HCT116 (cell line): ENCODE measurements around the gene PRRT1. TPM values are rescaled to one million over a fixed set of nuclear protein-coding genes. Genes with fewer than 3 reads are reported as not detected.

Experiments
- ATAC-seq: fragments of 200-7000 bp; cut with Tn5 transposase; 2 replicates; pipeline ENCODE4 v1.9.1; 2020; ENCODE audit warnings: mild to moderate bottlenecking, moderate library complexity
- BruUV-seq: library from RNA; stranded (reverse); fragments of 400-500 nt; replicated peaks from 2 replicates; lab custom pipeline; 2021; lab: Mats Ljungman, UMichigan
- CTCF ChIA-PET: fragments of 300-600 bp; sonication (Branson Sonifier 250); formaldehyde crosslinking; loops from one replicate; lab custom pipeline; 2021; ENCODE audit warnings: antibody characterized with exemption; lab: Charles Lee
- POLR2A ChIA-PET: fragments of 300-600, 350-600 bp; sonication (Branson Sonifier 250); formaldehyde crosslinking; loops from one replicate; lab custom pipeline; 2021; ENCODE audit warnings: antibody characterized with exemption; lab: Charles Lee
- RAD21 ChIA-PET, 2 experiments: fragments of 300-600 bp; sonication (Branson Sonifier 250); formaldehyde crosslinking; loops; one replicate each; lab custom pipeline; 2023; ENCODE audit warnings: low total read pairs in 2 of 2; ENCODE audit not compliant: uncharacterized antibody in 2 of 2, unreplicated experiment in 2 of 2, low non-redundant PET in 1 of 2; lab: Charles Lee
- DNase-seq: peaks from one replicate; pipeline ENCODE4 v3.0.0-alpha.2; 2010; ENCODE audit warnings: low read depth, low spot score
- H2AFZ ChIP-seq: fragments of 200-600 bp; shearing (Covaris generic), sonication (generic); 2 replicates; pipeline ENCODE4 v1.6.1; 2017; ENCODE audit warnings: low read depth, mixed run types, mixed read lengths, antibody characterized with exemption, low read length; ENCODE audit not compliant: poor library complexity, severe bottlenecking
- H3K27ac ChIP-seq: 2 replicates; pipeline ENCODE4 v1.5.1; 2012; ENCODE audit warnings: low read depth, low read length
- H3K27me3 ChIP-seq: fragments of 200-600 bp; sonication (generic); 2 replicates; pipeline ENCODE4 v1.6.1; 2016; ENCODE audit warnings: mixed run types, low read length, mixed read lengths; ENCODE audit not compliant: insufficient read depth
- H3K36me3 ChIP-seq, 2 experiments: fragments of 200-500 bp in 1 of 2; fragments of 200-600 bp in 1 of 2; sonication (Bioruptor generic) in 1 of 2; sonication (generic) in 1 of 2; 2 replicates each; pipeline versions ENCODE4 v1.5.1 to v1.6.1; 2014 to 2016; ENCODE audit warnings: low read length in 2 of 2, inconsistent platforms in 1 of 2, mixed read lengths in 1 of 2, mixed run types in 1 of 2; ENCODE audit not compliant: insufficient read depth in 2 of 2, control insufficient read depth in 1 of 2
- H3K4me1 ChIP-seq, 2 experiments: fragments of 200-600 bp in 1 of 2; sonication (generic) in 1 of 2; 2 replicates each; pipeline versions ENCODE4 v1.5.1 to v1.6.1; 2012 to 2017; ENCODE audit warnings: low read length in 2 of 2, inconsistent platforms in 1 of 2, mild to moderate bottlenecking in 1 of 2, mixed read lengths in 1 of 2, mixed run types in 1 of 2, moderate library complexity in 1 of 2; ENCODE audit not compliant: insufficient read depth in 2 of 2, control insufficient read depth in 1 of 2
- H3K4me2 ChIP-seq: fragments of 200-600 bp; sonication (generic); 2 replicates; pipeline ENCODE4 v1.6.1; 2017; ENCODE audit warnings: mixed run types, low read length, mixed read lengths
- H3K4me3 ChIP-seq, 2 experiments: fragments of 200-600 bp in 1 of 2; sonication (generic) in 1 of 2; replicated peaks in 1 of 2; 2 replicates each; pipeline ENCODE4 v1.5.1; 2011 to 2016; ENCODE audit warnings: low read length in 2 of 2, control low read depth in 1 of 2, low read depth in 1 of 2, mild to moderate bottlenecking in 1 of 2, mixed read lengths in 1 of 2, mixed run types in 1 of 2
- H3K79me2 ChIP-seq: fragments of 200-600 bp; sonication (generic); 2 replicates; pipeline ENCODE4 v1.6.1; 2017; ENCODE audit warnings: mild to moderate bottlenecking, mixed run types, low read length, moderate library complexity, mixed read lengths; ENCODE audit not compliant: insufficient read depth
- H3K9ac ChIP-seq: fragments of 200-600 bp; sonication (generic); 2 replicates; pipeline ENCODE4 v1.6.1; 2016; ENCODE audit warnings: low read length, mixed read lengths
- H3K9me2 ChIP-seq: fragments of 200-600 bp; sonication (generic), shearing (Covaris generic); 2 replicates; pipeline ENCODE4 v1.6.1; 2017; ENCODE audit warnings: mixed run types, mild to moderate bottlenecking, moderate library complexity; ENCODE audit not compliant: insufficient read depth
- H3K9me3 ChIP-seq, 2 experiments: fragments of 200-500 bp in 1 of 2; fragments of 200-600 bp in 1 of 2; sonication (Bioruptor generic) in 1 of 2; sonication (generic) in 1 of 2; 2 replicates each; pipeline ENCODE4 v1.6.1; 2014 to 2017; ENCODE audit warnings: low read length in 2 of 2, mixed read lengths in 2 of 2, inconsistent platforms in 1 of 2, low read depth in 1 of 2, mild to moderate bottlenecking in 1 of 2, mixed run types in 1 of 2, moderate library complexity in 1 of 2; ENCODE audit not compliant: control insufficient read depth in 1 of 2, insufficient read depth in 1 of 2
- H4K20me1 ChIP-seq: fragments of 200-600 bp; sonication (generic), shearing (Covaris generic); 2 replicates; pipeline ENCODE4 v1.6.1; 2017; ENCODE audit warnings: mixed run types, mild to moderate bottlenecking, moderate library complexity; ENCODE audit not compliant: insufficient read depth
- EGR1 ChIP-seq: IDR thresholded peaks from 2 replicates; pipeline ENCODE4 v1.6.1; 2012; ENCODE audit warnings: low read depth
- ELF1 ChIP-seq: IDR thresholded peaks from 2 replicates; pipeline ENCODE4 v1.6.1; 2012; ENCODE audit warnings: low read depth, borderline replicate concordance
- EZH2 ChIP-seq: fragments of 200-600 bp; sonication (generic); IDR thresholded peaks from 2 replicates; pipeline ENCODE4 v1.6.1; 2017; ENCODE audit warnings: antibody characterized with exemption, mixed run types
- FOSL1 ChIP-seq: IDR thresholded peaks from 2 replicates; pipeline ENCODE4 v1.6.1; 2012; ENCODE audit warnings: low read depth
- SIN3A ChIP-seq: IDR thresholded peaks from 2 replicates; pipeline ENCODE4 v1.6.1; 2012; ENCODE audit warnings: low read depth
- intact Hi-C: fragments of 100-400 bp; cut with micrococcal nuclease; formaldehyde crosslinking; loops from 2 replicates; pipeline ENCODE4 v1.10.0; 2022
- total RNA-seq: library from RNA; stranded (reverse); gene quantifications from one replicate; pipeline ENCODE4 v1.2.1, GENCODE V29; 2021; ENCODE audit not compliant: unreplicated experiment
- TF ChIP-seq, protein P1 (sequence below), 3 experiments: fragments of 200-600 bp in 1 of 3; sonication (generic) in 1 of 3; IDR thresholded peaks in 2 of 3; conservative IDR thresholded peaks in 1 of 3; 2 replicates each; pipeline ENCODE4 v1.5.1; 2012 to 2017; ENCODE audit warnings: low read depth in 2 of 3, low read length in 2 of 3, antibody characterized with exemption in 1 of 3, borderline replicate concordance in 1 of 3, control low read depth in 1 of 3, mild to moderate bottlenecking in 1 of 3, mixed read lengths in 1 of 3, mixed run types in 1 of 3, moderate library complexity in 1 of 3; ENCODE audit not compliant: insufficient read depth in 1 of 3
- TF ChIP-seq, protein P2 (sequence below): IDR thresholded peaks from 2 replicates; pipeline ENCODE4 v1.6.1; 2012

Gene PRRT1
- total RNA-seq, 1 experiment from 2014 or later = 6.1 TPM

DNA sequence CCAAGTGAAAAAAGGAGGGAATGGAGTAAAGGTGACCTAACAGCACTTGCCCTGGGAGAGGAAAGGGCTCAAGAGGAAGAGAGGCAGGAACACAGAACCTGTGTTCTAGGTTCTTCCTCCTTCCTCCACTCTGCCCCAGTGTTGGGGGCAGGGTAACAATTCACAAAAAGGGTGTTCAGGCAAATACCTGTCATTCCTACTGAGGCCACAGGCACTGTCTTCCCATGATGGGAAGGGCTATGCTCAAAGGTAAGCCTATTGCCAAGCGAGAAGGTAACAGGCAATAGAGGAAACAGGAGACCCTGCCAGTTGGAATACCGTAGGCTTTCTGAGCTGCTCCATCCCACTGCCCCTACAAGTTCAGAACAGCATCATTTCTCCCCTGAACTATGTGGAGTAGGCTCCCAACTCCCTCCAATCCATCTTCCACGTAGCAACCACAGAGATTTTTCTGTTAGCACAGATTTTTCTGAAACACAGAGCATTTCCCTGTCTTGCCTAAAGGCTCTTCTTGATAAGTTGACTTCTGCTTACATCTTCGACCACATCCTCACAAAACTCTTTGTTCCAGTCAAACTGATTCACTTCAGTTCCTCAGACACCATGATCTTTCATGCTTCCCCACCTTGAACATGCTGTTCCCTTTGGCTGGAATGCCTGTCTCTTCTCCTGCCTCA is 21.4 kb upstream of the PRRT1 start (continued):
- TF ChIP-seq, protein P1, sequence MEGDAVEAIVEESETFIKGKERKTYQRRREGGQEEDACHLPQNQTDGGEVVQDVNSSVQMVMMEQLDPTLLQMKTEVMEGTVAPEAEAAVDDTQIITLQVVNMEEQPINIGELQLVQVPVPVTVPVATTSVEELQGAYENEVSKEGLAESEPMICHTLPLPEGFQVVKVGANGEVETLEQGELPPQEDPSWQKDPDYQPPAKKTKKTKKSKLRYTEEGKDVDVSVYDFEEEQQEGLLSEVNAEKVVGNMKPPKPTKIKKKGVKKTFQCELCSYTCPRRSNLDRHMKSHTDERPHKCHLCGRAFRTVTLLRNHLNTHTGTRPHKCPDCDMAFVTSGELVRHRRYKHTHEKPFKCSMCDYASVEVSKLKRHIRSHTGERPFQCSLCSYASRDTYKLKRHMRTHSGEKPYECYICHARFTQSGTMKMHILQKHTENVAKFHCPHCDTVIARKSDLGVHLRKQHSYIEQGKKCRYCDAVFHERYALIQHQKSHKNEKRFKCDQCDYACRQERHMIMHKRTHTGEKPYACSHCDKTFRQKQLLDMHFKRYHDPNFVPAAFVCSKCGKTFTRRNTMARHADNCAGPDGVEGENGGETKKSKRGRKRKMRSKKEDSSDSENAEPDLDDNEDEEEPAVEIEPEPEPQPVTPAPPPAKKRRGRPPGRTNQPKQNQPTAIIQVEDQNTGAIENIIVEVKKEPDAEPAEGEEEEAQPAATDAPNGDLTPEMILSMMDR (IDR thresholded peaks at IDR 0.05 in 2 of 3, conservative IDR thresholded peaks at IDR 0.05 in 1 of 3; ENCODE audit: borderline replicate concordance in 1 of 3, insufficient read depth in 1 of 3, low read depth in 2 of 3, low read length in 2 of 3) = no peak
- TF ChIP-seq SIN3A (no peak), EZH2 (no peak)
- TF ChIP-seq, protein P2, sequence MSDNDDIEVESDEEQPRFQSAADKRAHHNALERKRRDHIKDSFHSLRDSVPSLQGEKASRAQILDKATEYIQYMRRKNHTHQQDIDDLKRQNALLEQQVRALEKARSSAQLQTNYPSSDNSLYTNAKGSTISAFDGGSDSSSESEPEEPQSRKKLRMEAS = no peak

DNA sequence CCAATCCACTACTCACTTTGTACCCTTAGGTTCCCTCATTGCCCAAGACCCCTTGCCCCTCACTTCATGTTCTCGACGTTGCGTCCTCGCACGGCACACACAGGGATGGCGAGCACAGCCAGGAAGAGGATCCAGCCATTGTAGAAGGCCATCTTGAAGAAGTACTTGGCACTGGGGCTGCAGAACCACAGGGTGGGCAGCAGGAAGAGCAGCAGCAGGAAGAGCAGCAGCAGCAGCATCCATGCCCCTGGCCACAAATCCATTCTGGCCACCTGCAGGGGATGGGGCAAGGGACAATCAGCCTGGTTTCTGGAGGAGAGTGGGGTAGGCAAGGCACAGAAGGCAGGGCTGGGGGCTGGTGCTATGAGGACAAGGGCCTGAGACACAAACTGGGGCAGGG is 19.5 kb upstream of the PRRT1 start:
- H3K27ac ChIP-seq = no peak overlapping the region
- intact Hi-C loops = no loop called here
- RAD21 ChIA-PET = no interaction called here
- no peaks in the 10 kb centered on the region for H3K9me3 ChIP-seq
- no TSS peak for BruUV-seq
- no peak overlapping the region for H3K9ac ChIP-seq
- ATAC-seq (no peak), DNase-seq (no peak)
- H3K4me2 ChIP-seq = no peak overlapping the region
- H2AFZ ChIP-seq = no peak overlapping the region
- TF ChIP-seq ELF1 = no peak
- TF ChIP-seq FOSL1 = no peak
- no peak for TF ChIP-seq EGR1
- H3K79me2 ChIP-seq = peaks cover 17% of the 10 kb centered on the region
- peaks cover 4 to 15% of the 10 kb centered on the region in 2 experiments; a peak in 3 of 4 replicates for H3K36me3 ChIP-seq
- H3K27me3 ChIP-seq = no peaks in the 10 kb centered on the region
- no peak overlapping the region for H3K4me3 ChIP-seq
- POLR2A ChIA-PET = no interaction called here
- CTCF ChIA-PET = no interaction called here
- H4K20me1 ChIP-seq = no peaks in the 10 kb centered on the region
- peaks cover 7 to 24% of the 10 kb centered on the region in 2 experiments for H3K4me1 ChIP-seq
- no peaks in the 10 kb centered on the region for H3K9me2 ChIP-seq
